Parathyroid adenoma (tissue), 2 donors: ENCODE data around the gene TNK1.
"Not testable (repeated sequence)": the region's sequence is repeated elsewhere in the genome, so short reads cannot be mapped to it uniquely, and the experiment has no call there.

ENCODE experiments used
- H2AFZ ChIP-seq: fragments of 300-600 bp; sonication (generic); one replicate; pipeline ENCODE4 v1.7.0; 2017; ENCODE audit warnings: antibody characterized with exemption, mild to moderate bottlenecking
- H3K27ac ChIP-seq: fragments of 300-600 bp; sonication (generic); one replicate; pipeline ENCODE4 v1.7.0; 2017
- H3K27me3 ChIP-seq: fragments of 300-600 bp; sonication (generic); one replicate; pipeline ENCODE4 v1.7.0; 2017; ENCODE audit warnings: low read length; ENCODE audit not compliant: control insufficient read depth, insufficient read depth
- H3K36me3 ChIP-seq: fragments of 300-600 bp; sonication (generic); one replicate; pipeline ENCODE4 v1.7.0; 2017; ENCODE audit warnings: low read length; ENCODE audit not compliant: control insufficient read depth, insufficient read depth
- H3K4me1 ChIP-seq: fragments of 300-600 bp; sonication (generic); one replicate; pipeline ENCODE4 v1.7.0; 2017; ENCODE audit warnings: control low read depth
- H3K4me2 ChIP-seq: fragments of 300-600 bp; sonication (generic); one replicate; pipeline ENCODE4 v1.7.0; 2017; ENCODE audit warnings: low read length
- H3K4me3 ChIP-seq: fragments of 300-600 bp; sonication (generic); one replicate; pipeline ENCODE4 v1.7.0; 2017; ENCODE audit warnings: low read depth, low read length
- H3K79me2 ChIP-seq: fragments of 300-600 bp; sonication (generic); one replicate; pipeline ENCODE4 v1.7.0; 2017; ENCODE audit warnings: control low read depth
- H3K9ac ChIP-seq: fragments of 300-600 bp; sonication (generic); one replicate; pipeline ENCODE4 v1.7.0; 2017; ENCODE audit warnings: mild to moderate bottlenecking
- H3K9me3 ChIP-seq: fragments of 300-600 bp; sonication (generic); one replicate; pipeline ENCODE4 v1.7.0; 2017; ENCODE audit warnings: low read length; ENCODE audit not compliant: control insufficient read depth
- TF ChIP-seq, protein P1 (sequence below): fragments of 300-600 bp; sonication (generic); IDR thresholded peaks from one replicate; pipeline ENCODE4 v1.7.0; 2017; ENCODE audit warnings: antibody characterized with exemption, mild to moderate bottlenecking
- donor health status: primary hyperparathyroidism.

The TNK1 gene

GRCh38 chr17:7336240-7337175 is 44.4 kb upstream of the TNK1 start, which contains the start of gene ACAP1:
TSS of gene ACAP1 (plus strand) at chr17:7336529. CDS start at chr17:7336735, 206 bp downstream.
- TF ChIP-seq, protein P1, sequence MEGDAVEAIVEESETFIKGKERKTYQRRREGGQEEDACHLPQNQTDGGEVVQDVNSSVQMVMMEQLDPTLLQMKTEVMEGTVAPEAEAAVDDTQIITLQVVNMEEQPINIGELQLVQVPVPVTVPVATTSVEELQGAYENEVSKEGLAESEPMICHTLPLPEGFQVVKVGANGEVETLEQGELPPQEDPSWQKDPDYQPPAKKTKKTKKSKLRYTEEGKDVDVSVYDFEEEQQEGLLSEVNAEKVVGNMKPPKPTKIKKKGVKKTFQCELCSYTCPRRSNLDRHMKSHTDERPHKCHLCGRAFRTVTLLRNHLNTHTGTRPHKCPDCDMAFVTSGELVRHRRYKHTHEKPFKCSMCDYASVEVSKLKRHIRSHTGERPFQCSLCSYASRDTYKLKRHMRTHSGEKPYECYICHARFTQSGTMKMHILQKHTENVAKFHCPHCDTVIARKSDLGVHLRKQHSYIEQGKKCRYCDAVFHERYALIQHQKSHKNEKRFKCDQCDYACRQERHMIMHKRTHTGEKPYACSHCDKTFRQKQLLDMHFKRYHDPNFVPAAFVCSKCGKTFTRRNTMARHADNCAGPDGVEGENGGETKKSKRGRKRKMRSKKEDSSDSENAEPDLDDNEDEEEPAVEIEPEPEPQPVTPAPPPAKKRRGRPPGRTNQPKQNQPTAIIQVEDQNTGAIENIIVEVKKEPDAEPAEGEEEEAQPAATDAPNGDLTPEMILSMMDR = no peak
- Histone ChIP-seq H3K27ac (no peak within 1 kb of the TSS), H3K4me2 (no peak within 1 kb of the TSS), H3K79me2 (no peaks in the 10 kb centered on the region), H3K9ac (no peak within 1 kb of the TSS), H2AFZ (no peak within 1 kb of the TSS), H3K4me1 (no peaks in the 10 kb centered on the region), H3K36me3 (no peaks in the 10 kb centered on the region), H3K4me3 (no peak within 1 kb of the TSS), H3K27me3 (no peaks in the 10 kb centered on the region), H3K9me3 (no peaks in the 10 kb centered on the region)

- H3K27ac ChIP-seq, H3K36me3 ChIP-seq, H3K4me1 ChIP-seq, H3K4me2 ChIP-seq, H3K4me3 ChIP-seq, H3K9me3 ChIP-seq, H3K79me2 ChIP-seq, H2AFZ ChIP-seq, H3K9ac ChIP-seq, H3K27me3 ChIP-seq: not testable (repeated sequence)
Observed at GRCh38 chr17:7337600-7337999, 43.3 kb upstream of the TNK1 start.

DNA sequence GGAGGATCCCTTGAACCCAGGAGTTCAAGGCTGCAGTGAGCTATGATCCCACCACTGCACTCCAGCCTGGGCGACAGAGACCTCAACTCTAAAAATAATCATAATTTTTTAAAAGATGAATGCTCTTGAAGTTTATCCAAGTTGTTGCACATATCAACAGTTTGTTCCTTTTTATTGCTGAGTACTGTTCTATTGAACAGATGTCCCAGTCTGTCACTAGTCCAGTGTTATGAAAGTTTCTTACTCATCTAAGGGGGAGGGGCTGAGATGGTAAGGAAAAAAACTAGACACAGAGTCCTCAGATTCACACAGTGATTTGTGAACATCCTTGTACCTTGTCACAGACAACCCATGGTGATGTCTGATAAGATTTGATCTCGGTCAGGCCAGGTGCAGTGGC is 40.7 kb upstream of the TNK1 start:
- Histone ChIP-seq H3K36me3 (no peaks in the 10 kb centered on the region), H3K27ac (no peak overlapping the region), H3K79me2 (no peaks in the 10 kb centered on the region), H3K27me3 (no peaks in the 10 kb centered on the region), H3K4me1 (no peaks in the 10 kb centered on the region), H3K9me3 (no peaks in the 10 kb centered on the region), H3K4me2 (no peak overlapping the region), H3K9ac (no peak overlapping the region), H3K4me3 (no peak overlapping the region), H2AFZ (no peak overlapping the region)
- TF ChIP-seq, protein P1 = no peak

DNA sequence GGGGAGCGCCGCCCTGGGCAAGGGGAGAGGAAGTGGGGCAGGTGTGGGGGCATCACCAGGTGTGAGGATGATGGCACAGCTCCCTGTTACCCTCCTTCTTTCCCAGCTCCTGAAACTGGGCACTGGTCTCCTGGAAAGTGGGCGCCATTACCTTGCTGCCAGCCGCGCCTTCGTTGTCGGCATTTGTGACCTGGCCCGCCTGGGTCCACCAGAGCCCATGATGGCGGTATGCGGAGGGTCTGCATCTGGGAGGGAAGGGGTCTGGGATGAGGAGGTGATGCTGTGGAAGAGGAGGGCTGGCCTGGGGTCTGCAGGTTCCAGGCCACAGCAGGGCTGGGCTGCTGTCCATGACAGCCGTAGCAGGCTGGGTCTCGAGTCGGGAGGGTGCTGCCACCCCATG is 39.0 kb upstream of the TNK1 start:
- Histone ChIP-seq H3K27ac (no peak overlapping the region), H3K36me3 (no peaks in the 10 kb centered on the region), H3K4me1 (no peaks in the 10 kb centered on the region)

GRCh38 chr17:7343250-7343649 is 37.6 kb upstream of the TNK1 start:
- H3K4me1 ChIP-seq = peaks cover 8% of the 10 kb centered on the region
- TF ChIP-seq, protein P1 = no peak
- H3K9ac ChIP-seq = no peak overlapping the region
- no peak overlapping the region for H3K4me2 ChIP-seq
- H3K79me2 ChIP-seq = no peaks in the 10 kb centered on the region
- no peak overlapping the region for H2AFZ ChIP-seq
- no peak overlapping the region for H3K27ac ChIP-seq
- H3K9me3 ChIP-seq = no peaks in the 10 kb centered on the region
- no peaks in the 10 kb centered on the region for H3K27me3 ChIP-seq
- no peaks in the 10 kb centered on the region for H3K36me3 ChIP-seq
- no peak overlapping the region for H3K4me3 ChIP-seq

More for the DNA sequence above, 39.0 kb upstream of the TNK1 start:
- Histone ChIP-seq H3K4me2 (no peak overlapping the region), H3K27me3 (no peaks in the 10 kb centered on the region), H3K9me3 (no peaks in the 10 kb centered on the region), H2AFZ (no peak overlapping the region), H3K79me2 (no peaks in the 10 kb centered on the region), H3K9ac (no peak overlapping the region), H3K4me3 (no peak overlapping the region)
- TF ChIP-seq, protein P1 = no peak
